ENCODE results near the gene TENM4.

DNA sequence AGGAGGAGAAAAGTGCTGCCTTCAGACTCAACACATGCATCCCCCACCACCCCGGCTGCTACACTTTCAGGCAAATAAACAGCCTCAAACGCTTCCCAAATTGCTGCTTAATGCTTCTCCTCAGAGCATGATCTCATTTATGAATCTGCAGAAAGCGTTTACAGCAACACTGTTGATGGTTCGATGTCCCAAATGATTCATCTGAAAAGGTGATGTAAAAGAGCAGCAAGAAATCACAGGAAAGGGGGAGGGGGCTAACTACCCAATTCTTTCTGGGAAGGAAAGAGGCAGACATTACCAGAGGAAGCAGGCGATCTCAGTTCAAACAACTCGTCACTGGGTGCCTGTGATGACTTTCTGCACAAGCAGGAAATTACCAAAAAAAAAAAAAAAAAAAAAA, 119.6 kb downstream of the TENM4 start:
- TF ChIP-seq POLR2A (IDR thresholded peaks at IDR 0.05): no peak
- TF ChIP-seq, protein P1, sequence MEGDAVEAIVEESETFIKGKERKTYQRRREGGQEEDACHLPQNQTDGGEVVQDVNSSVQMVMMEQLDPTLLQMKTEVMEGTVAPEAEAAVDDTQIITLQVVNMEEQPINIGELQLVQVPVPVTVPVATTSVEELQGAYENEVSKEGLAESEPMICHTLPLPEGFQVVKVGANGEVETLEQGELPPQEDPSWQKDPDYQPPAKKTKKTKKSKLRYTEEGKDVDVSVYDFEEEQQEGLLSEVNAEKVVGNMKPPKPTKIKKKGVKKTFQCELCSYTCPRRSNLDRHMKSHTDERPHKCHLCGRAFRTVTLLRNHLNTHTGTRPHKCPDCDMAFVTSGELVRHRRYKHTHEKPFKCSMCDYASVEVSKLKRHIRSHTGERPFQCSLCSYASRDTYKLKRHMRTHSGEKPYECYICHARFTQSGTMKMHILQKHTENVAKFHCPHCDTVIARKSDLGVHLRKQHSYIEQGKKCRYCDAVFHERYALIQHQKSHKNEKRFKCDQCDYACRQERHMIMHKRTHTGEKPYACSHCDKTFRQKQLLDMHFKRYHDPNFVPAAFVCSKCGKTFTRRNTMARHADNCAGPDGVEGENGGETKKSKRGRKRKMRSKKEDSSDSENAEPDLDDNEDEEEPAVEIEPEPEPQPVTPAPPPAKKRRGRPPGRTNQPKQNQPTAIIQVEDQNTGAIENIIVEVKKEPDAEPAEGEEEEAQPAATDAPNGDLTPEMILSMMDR (IDR thresholded peaks at IDR 0.05 in 4 of 5, conservative IDR thresholded peaks at IDR 0.05 in 1 of 5): no peak

All from gastrocnemius medialis (tissue), 4 donors.